ENCODE measurements around the gene MTMR3. TPM values are rescaled to one million over a fixed set of nuclear protein-coding genes. Genes with fewer than 3 reads are reported as not detected.

Gene MTMR3
- total RNA-seq, 1 experiment from 2014 or later, result 27.0 TPM

GRCh38 chr22:30021881-30022619 is 139.1 kb downstream of the MTMR3 start:
- no peak overlapping the region for H2AFZ ChIP-seq (ENCODE audit: low read depth, low read length, poor library complexity, severe bottlenecking)
- RAD21 ChIA-PET (ENCODE audit: low non-redundant PET in 1 of 2, low total read pairs in 2 of 2, uncharacterized antibody in 2 of 2, unreplicated experiment in 2 of 2), result no interaction called here
- no peaks in the 10 kb centered on the region for H3K9me2 ChIP-seq (ENCODE audit: insufficient read depth)
- H3K9ac ChIP-seq (ENCODE audit: low read length), result no peak overlapping the region
- intact Hi-C loops (cut with micrococcal nuclease), result no loop called here
- ATAC-seq (no peak), DNase-seq (ENCODE audit: low read depth, low spot score) (no peak)
- H3K4me2 ChIP-seq (ENCODE audit: low read length), result no peak overlapping the region
- no peak overlapping the region for H3K27ac ChIP-seq (ENCODE audit: low read depth, low read length)
- BruUV-seq (replicated peaks), result no TSS peak
- POLR2A ChIA-PET, result no interaction called here
- H3K27me3 ChIP-seq (ENCODE audit: insufficient read depth, low read length), result no peaks in the 10 kb centered on the region
- H4K20me1 ChIP-seq (ENCODE audit: insufficient read depth), result no peaks in the 10 kb centered on the region
- no peaks in the 10 kb centered on the region for H3K9me3 ChIP-seq (ENCODE audit: control insufficient read depth in 1 of 2, insufficient read depth in 1 of 2, low read depth in 1 of 2, low read length in 2 of 2)
- CTCF ChIA-PET, result interaction anchor here (1.0 kb wide), 1 partner anchor 12 kb away, joined by 3 read pairs; no protein-coding TSS in a partner anchor
- H3K79me2 ChIP-seq (ENCODE audit: insufficient read depth, low read length), result no peaks in the 10 kb centered on the region
- H3K4me3 ChIP-seq (replicated peaks in 1 of 2; ENCODE audit: low read depth in 1 of 2, low read length in 2 of 2), result no peak overlapping the region
- TF ChIP-seq FOSL1 (IDR thresholded peaks at IDR 0.05; ENCODE audit: low read depth) (no peak), SIN3A (IDR thresholded peaks at IDR 0.05; ENCODE audit: low read depth) (no peak), JUND (IDR thresholded peaks at IDR 0.05) (no peak), POLR2AphosphoS5 (IDR thresholded peaks at IDR 0.05; ENCODE audit: low read depth, low read length) (no peak), ZNF274 (IDR thresholded peaks at IDR 0.05; ENCODE audit: low read depth, low read length) (no peak), TCF7L2 (IDR thresholded peaks at IDR 0.05; ENCODE audit: borderline replicate concordance, extremely low read depth, insufficient read depth, insufficient read length) (no peak), RAD21 (IDR thresholded peaks at IDR 0.05; ENCODE audit: low read depth) (no peak), YY1 (IDR thresholded peaks at IDR 0.05; ENCODE audit: extremely low read depth, insufficient replicate concordance, low read depth, low read length) (no peak), CEBPB (IDR thresholded peaks at IDR 0.05; ENCODE audit: low read depth) (no peak)
- TF ChIP-seq, protein P1, sequence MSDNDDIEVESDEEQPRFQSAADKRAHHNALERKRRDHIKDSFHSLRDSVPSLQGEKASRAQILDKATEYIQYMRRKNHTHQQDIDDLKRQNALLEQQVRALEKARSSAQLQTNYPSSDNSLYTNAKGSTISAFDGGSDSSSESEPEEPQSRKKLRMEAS (IDR thresholded peaks at IDR 0.05), result no peak
- TF ChIP-seq, protein P2, sequence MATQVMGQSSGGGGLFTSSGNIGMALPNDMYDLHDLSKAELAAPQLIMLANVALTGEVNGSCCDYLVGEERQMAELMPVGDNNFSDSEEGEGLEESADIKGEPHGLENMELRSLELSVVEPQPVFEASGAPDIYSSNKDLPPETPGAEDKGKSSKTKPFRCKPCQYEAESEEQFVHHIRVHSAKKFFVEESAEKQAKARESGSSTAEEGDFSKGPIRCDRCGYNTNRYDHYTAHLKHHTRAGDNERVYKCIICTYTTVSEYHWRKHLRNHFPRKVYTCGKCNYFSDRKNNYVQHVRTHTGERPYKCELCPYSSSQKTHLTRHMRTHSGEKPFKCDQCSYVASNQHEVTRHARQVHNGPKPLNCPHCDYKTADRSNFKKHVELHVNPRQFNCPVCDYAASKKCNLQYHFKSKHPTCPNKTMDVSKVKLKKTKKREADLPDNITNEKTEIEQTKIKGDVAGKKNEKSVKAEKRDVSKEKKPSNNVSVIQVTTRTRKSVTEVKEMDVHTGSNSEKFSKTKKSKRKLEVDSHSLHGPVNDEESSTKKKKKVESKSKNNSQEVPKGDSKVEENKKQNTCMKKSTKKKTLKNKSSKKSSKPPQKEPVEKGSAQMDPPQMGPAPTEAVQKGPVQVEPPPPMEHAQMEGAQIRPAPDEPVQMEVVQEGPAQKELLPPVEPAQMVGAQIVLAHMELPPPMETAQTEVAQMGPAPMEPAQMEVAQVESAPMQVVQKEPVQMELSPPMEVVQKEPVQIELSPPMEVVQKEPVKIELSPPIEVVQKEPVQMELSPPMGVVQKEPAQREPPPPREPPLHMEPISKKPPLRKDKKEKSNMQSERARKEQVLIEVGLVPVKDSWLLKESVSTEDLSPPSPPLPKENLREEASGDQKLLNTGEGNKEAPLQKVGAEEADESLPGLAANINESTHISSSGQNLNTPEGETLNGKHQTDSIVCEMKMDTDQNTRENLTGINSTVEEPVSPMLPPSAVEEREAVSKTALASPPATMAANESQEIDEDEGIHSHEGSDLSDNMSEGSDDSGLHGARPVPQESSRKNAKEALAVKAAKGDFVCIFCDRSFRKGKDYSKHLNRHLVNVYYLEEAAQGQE (IDR thresholded peaks at IDR 0.05; ENCODE audit: low read depth), result no peak
- TF ChIP-seq, protein P3, sequence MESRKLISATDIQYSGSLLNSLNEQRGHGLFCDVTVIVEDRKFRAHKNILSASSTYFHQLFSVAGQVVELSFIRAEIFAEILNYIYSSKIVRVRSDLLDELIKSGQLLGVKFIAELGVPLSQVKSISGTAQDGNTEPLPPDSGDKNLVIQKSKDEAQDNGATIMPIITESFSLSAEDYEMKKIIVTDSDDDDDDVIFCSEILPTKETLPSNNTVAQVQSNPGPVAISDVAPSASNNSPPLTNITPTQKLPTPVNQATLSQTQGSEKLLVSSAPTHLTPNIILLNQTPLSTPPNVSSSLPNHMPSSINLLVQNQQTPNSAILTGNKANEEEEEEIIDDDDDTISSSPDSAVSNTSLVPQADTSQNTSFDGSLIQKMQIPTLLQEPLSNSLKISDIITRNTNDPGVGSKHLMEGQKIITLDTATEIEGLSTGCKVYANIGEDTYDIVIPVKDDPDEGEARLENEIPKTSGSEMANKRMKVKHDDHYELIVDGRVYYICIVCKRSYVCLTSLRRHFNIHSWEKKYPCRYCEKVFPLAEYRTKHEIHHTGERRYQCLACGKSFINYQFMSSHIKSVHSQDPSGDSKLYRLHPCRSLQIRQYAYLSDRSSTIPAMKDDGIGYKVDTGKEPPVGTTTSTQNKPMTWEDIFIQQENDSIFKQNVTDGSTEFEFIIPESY (IDR thresholded peaks at IDR 0.05; ENCODE audit: extremely low read depth, insufficient replicate concordance, low read length), result no peak
- peaks cover 5 to 9% of the 10 kb centered on the region in 2 experiments for H3K4me1 ChIP-seq (ENCODE audit: control insufficient read depth in 1 of 2, insufficient read depth in 2 of 2, low read length in 2 of 2)
- H3K36me3 ChIP-seq (ENCODE audit: control insufficient read depth in 1 of 2, insufficient read depth in 2 of 2, low read length in 2 of 2), result peaks cover 7 to 8% of the 10 kb centered on the region in 2 experiments; a peak in 3 of 4 replicates

Measured in HCT116 (cell line).